Measurements from ENCODE around the gene ADIPOR2.

- no peak for TF ChIP-seq CTCF (IDR thresholded peaks at IDR 0.05)
- TF ChIP-seq POLR2AphosphoS5 (IDR thresholded peaks at IDR 0.05), result peak in 2 of 4 donors; percentile 4 to 30
Observed at GRCh38 chr12:1812650-1813302, 121.9 kb downstream of the ADIPOR2 start.

Measured in sigmoid colon (tissue), 4 donors.